Iris pigment epithelial cell (primary cell): ENCODE data around the gene IL11.
A peak's percentile ranks its signal among the peaks of the same experiment; 100 is the strongest.

Experiments
- DNase-seq: peaks from one replicate; pipeline ENCODE4 v3.0.0-alpha.2; 2011; ENCODE audit warnings: low read depth

IL11 gene

DNA sequence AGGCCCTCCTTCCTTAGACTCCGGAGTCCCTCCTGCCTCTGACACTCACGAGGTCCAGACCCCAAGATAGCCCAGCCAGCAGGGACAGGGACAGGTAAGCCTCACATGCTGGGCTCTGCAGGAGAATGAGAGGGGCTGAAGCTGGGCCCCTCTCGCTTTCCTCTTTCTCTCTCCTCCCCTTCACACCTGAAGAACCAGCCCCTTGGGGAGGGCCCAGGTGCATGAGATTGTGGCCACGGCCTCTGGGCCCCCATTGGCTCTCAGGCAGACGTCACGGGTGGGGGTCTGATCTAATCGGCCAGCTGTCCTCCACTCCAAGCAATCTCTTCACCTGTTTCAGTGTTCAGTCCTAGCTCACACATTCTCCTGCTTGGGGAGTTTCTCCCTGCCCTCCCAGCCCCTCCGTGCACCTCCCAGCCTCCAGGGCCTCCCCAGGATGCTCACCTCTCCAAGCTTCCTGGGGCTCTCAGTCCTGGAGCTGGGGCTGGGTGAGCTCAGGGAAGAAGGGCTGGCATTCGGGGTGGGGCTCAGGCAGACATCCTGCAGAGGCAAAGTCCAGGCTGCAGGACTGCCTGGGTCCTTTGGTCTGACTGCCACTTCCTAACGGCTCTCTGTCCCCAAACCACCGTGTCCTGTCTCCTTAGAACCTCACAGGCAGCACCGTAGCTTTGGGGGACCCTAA lies 47.9 kb downstream of the IL11 start:
- no peak for DNase-seq

GRCh38 chr19:55321466-55322137 lies 48.7 kb downstream of the IL11 start:
- no peak for DNase-seq

DNA sequence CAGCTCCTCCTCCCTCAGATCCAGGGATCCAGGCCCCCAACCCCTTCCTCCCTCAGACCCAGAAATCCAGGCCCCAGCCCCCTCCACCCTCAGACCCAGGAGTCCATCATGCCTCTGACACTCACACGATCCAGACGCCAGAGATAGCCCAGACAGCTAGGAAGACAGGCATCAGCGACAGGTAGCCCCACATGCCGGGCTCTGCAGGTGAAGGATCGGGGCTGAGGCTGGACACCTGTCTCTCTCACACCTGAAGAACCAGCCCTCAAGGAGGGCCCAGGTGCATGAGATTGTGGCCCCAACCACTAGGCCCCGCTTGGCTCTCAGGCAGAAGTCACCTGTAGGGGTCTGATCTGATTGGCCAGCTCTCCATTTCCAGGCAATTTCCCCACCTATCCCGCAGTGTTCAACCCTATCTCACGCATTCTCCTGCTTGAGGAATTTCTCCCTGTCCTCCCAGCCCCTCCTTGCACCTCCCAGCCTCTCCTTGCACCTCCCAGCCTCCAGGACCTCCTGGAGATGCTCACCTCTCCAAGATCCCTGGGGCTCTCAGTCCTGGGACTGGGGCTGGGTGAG lies 49.3 kb downstream of the IL11 start:
- DNase-seq: no peak

DNA sequence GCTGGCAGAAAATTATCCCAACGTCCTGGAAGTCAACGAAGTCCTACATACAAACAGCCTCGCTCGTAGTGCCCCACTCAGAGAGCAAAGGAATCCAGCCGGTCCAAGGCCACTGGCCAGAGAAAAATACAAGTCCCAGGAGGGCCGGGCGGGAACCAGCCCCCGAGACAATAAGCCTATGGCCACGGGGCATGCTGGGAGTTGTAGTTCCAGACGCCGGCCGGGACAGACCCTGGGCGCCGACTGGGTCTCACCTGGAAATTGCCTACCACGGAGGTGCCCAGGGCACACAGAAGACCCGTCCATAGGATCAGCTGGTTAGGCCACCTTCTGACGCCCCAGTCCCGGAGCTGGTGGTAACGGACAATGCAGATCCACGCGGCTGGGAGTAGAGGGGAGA lies 50.5 kb downstream of the IL11 start:
- peak; percentile 43 for DNase-seq

DNA sequence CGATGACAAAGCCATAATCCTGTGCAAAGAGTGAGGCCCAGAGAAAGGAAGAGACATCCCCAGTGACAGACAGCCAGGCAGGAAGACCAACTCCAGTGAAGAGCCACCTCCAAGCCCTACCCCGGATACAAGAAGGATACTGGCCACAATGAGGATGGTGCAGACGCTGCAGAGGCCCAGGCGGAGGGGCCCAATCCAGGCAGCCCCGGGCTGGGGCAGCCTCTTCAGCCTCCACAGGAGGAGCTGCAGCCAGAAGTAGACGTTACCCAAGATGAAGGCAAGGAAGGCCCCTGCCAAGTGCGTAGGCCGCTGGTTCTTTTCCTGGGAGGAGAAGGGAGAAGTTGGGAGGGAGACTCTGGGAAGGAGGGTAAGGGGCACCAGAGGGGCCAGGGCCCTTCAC lies 53.6 kb downstream of the IL11 start:
- DNase-seq: no peak

- no peak for DNase-seq
Measured at GRCh38 chr19:55315956-55316525, 54.2 kb downstream of the IL11 start.

DNA sequence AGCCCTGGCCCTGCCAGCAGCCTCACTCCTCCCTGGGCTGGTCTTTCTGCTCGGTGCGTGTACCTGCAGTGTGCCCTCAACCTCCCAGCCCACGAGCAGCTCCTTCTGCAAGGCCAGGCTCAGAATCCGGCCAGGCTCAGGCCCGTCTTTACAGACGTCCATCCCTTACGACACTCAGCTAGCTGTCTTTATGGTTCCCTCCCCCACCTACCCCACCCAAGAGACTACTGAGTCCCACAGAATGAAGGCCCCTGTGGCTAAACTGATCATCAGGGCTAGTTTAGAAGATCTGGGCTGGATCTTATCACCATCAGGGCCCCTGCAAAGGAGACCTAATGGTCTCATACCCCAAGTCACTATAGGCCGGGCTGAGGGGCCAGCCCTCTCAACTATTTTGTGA lies 55.9 kb downstream of the IL11 start:
- DNase-seq: no peak
